NCI-H146 treated with DMSO at 0.1 percent for 48 hours (cell line): ENCODE data around the gene JADE2.
"Not testable (repeated sequence)": the region's sequence is repeated elsewhere in the genome, so short reads cannot be mapped to it uniquely, and the experiment has no call there.

Experiments
- DNase-seq: peaks from one replicate; lab custom pipeline; 2025; ENCODE audit not compliant: unreplicated experiment; lab: John Stamatoyannopoulos, UW

JADE2 gene

GRCh38 chr5:134584662-134585061 lies 59.2 kb downstream of the JADE2 start:
- DNase-seq: no peak

- DNase-seq: no peak
Measured at GRCh38 chr5:134585966-134586365, 60.5 kb downstream of the JADE2 start.

GRCh38 chr5:134586866-134587524 lies 61.5 kb downstream of the JADE2 start:
- DNase-seq: peak; percentile 24

GRCh38 chr5:134590992-134591659 lies 65.7 kb downstream of the JADE2 start:
- no peak for DNase-seq

GRCh38 chr5:134592141-134592746 lies 66.8 kb downstream of the JADE2 start:
- no peak for DNase-seq

- DNase-seq: no peak
Measured at GRCh38 chr5:134594336-134594735, 68.9 kb downstream of the JADE2 start.

GRCh38 chr5:134594797-134595457 lies 69.5 kb downstream of the JADE2 start:
- DNase-seq: peak; percentile 5

GRCh38 chr5:134595458-134595838 lies 70.0 kb downstream of the JADE2 start:
- no peak for DNase-seq

- DNase-seq: not testable (repeated sequence)
Measured at GRCh38 chr5:134599820-134600219, 74.3 kb downstream of the JADE2 start.

- DNase-seq: no peak
Measured at GRCh38 chr5:134600600-134600999, 75.1 kb downstream of the JADE2 start.

GRCh38 chr5:134603059-134603458 lies 77.6 kb downstream of the JADE2 start:
- no peak for DNase-seq

GRCh38 chr5:134604908-134605307 lies 79.4 kb downstream of the JADE2 start:
- no peak for DNase-seq

GRCh38 chr5:134606726-134607125 lies 81.3 kb downstream of the JADE2 start:
- no peak for DNase-seq

- no peak for DNase-seq
Measured at GRCh38 chr5:134608555-134608954, 83.1 kb downstream of the JADE2 start.

- DNase-seq: no peak
Measured at GRCh38 chr5:134609232-134609851, 83.9 kb downstream of the JADE2 start.

GRCh38 chr5:134610725-134611124 lies 85.3 kb downstream of the JADE2 start:
- no peak for DNase-seq

- DNase-seq: no peak
Measured at GRCh38 chr5:134611515-134611914, 86.0 kb downstream of the JADE2 start.

- DNase-seq: no peak
Measured at GRCh38 chr5:134614450-134615085, 89.1 kb downstream of the JADE2 start.

GRCh38 chr5:134620634-134621033 lies 95.2 kb downstream of the JADE2 start:
- DNase-seq: no peak

- DNase-seq: no peak
Measured at GRCh38 chr5:134625559-134625958, 100.1 kb downstream of the JADE2 start.
